Mesothelial cell of epicardium (in vitro differentiated cells): ENCODE results near the gene E2F1. TPM values are rescaled to one million over a fixed set of nuclear protein-coding genes. Genes with fewer than 3 reads are reported as not detected.
A peak's percentile ranks its signal among the peaks of the same experiment; 100 is the strongest.

Source experiments
- DNase-seq, 2 experiments: peaks; one replicate each; pipeline ENCODE4 v3.0.0; 2021; ENCODE audit warnings: low spot score in 2 of 2; ENCODE audit not compliant: unreplicated experiment in 2 of 2
- H3K27ac Mint-ChIP-seq: 2 replicates; pipeline ENCODE4 v1.8.0; 2021; ENCODE audit warnings: mixed read lengths
- H3K27me3 Mint-ChIP-seq: 2 replicates; pipeline ENCODE4 v1.8.0; 2021; ENCODE audit warnings: low read depth, mixed read lengths
- H3K36me3 Mint-ChIP-seq: 2 replicates; pipeline ENCODE4 v1.8.0; 2021; ENCODE audit warnings: mixed read lengths
- H3K4me1 Mint-ChIP-seq: 2 replicates; pipeline ENCODE4 v1.8.0; 2021; ENCODE audit warnings: mixed read lengths
- H3K4me3 Mint-ChIP-seq: 2 replicates; pipeline ENCODE4 v1.8.0; 2021; ENCODE audit warnings: mild to moderate bottlenecking, moderate library complexity, mixed read lengths
- H3K9me3 Mint-ChIP-seq: 2 replicates; pipeline ENCODE4 v1.8.0; 2021; ENCODE audit warnings: mixed read lengths
- total RNA-seq: library from RNA; stranded (reverse); gene quantifications from 3 replicates; pipeline ENCODE4 v1.2.1, GENCODE V29; 2021
- TF ChIP-seq, protein P1 (sequence below): fragments of 200-600 bp; sonication (generic); IDR thresholded peaks from one replicate; pipeline ENCODE4 v1.5.0; 2021; ENCODE audit warnings: antibody characterized with exemption; ENCODE audit not compliant: unreplicated experiment

E2F1 gene
- total RNA-seq, 1 donor from 2014 or later = 16.7 TPM

DNA sequence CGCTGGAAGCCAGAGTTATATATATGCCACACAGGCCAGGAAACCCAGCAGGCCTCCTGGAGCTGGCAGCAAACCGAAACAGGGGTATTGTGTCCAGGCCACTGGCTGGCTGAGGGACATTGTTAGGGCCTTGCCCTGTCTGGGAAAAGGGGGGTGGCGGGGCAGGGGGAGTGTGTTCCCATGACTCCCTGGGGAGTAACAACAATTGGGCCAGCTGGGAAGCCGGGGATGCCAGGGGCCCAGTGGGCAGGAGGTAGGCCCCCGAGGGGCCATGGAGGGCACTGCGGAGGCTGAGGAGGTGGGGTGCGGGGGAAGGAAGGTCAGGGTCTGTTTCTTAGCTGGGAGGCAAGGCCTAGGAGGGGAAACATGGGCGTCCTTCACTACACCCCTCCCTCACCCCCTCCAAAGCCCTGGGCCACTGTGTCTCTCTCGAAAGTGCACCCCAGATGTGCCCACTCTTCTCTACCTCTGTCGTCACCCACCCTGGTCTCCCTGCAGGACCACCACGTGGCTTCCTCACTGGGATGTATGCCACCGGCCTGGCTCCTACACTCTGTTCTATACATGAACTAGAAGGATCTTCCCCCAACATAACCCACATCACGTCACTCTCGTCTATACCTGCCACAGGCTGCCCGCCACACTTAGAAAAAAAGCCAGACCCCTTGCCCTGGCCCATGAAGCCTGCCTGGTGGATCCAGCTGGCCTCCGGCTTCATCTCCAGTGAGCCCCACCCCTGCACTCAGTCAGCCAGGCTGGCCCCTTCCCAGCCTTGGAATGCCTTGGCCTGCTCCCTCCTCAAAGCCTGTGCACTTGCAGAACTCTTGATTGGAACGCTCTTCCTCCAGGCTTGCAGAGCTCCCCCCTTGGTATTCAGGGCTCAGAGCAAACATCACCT is 7.8 kb upstream of the E2F1 start:
- no peaks in the 10 kb centered on the region for H3K36me3 Mint-ChIP-seq
- H3K27ac Mint-ChIP-seq = peak overlapping the region; percentile 40
- no peak overlapping the region for H3K4me3 Mint-ChIP-seq
- no peaks in the 10 kb centered on the region for H3K27me3 Mint-ChIP-seq
- no peak for DNase-seq
- peaks cover 15% of the 10 kb centered on the region for H3K4me1 Mint-ChIP-seq
- H3K9me3 Mint-ChIP-seq = no peaks in the 10 kb centered on the region
- TF ChIP-seq, protein P1, sequence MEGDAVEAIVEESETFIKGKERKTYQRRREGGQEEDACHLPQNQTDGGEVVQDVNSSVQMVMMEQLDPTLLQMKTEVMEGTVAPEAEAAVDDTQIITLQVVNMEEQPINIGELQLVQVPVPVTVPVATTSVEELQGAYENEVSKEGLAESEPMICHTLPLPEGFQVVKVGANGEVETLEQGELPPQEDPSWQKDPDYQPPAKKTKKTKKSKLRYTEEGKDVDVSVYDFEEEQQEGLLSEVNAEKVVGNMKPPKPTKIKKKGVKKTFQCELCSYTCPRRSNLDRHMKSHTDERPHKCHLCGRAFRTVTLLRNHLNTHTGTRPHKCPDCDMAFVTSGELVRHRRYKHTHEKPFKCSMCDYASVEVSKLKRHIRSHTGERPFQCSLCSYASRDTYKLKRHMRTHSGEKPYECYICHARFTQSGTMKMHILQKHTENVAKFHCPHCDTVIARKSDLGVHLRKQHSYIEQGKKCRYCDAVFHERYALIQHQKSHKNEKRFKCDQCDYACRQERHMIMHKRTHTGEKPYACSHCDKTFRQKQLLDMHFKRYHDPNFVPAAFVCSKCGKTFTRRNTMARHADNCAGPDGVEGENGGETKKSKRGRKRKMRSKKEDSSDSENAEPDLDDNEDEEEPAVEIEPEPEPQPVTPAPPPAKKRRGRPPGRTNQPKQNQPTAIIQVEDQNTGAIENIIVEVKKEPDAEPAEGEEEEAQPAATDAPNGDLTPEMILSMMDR = no peak

DNA sequence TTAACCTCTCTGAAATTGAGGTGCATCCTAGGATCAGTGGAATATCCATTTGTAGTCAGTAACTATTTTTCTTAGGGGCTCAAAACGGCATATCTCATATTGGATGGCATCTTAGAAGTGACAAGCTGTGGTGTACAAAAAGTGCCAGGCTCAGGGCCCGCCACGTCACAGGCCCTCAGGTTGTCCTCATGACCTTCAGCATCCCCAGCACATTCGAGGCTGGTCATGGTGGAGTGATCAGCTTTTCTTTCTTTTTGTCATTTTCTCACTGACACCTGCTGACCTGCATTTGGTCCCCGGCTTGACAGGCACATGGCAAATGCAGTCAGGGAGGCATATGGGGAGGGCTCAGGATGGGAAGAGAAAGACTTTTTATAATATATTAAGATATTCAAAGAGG is 7.1 kb upstream of the E2F1 start:
- no peaks in the 10 kb centered on the region for H3K27me3 Mint-ChIP-seq
- peaks cover 22% of the 10 kb centered on the region for H3K4me1 Mint-ChIP-seq
- H3K27ac Mint-ChIP-seq = no peak overlapping the region
- DNase-seq = no peak
- no peak overlapping the region for H3K4me3 Mint-ChIP-seq
- no peaks in the 10 kb centered on the region for H3K36me3 Mint-ChIP-seq
- TF ChIP-seq, protein P1 = no peak
- H3K9me3 Mint-ChIP-seq = no peaks in the 10 kb centered on the region

DNA sequence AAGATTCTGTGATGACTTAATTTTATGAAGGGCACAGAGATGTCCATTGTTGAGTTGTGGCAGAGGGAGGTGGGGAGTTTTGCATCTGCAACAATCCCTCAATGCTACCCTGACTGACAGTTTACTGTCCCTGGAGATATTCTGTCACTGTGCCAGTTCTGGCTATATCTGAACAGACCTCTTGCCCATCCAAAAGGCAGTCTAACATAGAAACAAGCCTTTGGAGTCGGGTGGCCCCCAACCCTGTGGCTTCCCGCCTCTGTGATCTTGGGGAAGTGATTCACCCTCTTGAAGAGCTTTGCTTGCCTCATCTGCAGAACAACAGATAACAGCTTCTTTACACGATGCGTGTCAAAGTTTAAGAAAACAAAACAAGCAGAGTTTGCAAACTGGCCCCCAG is 3.8 kb upstream of the E2F1 start:
- Mint-ChIP-seq H3K27ac (peak overlapping the region; percentile 47), H3K4me3 (no peak overlapping the region), H3K4me1 (peaks cover 31% of the 10 kb centered on the region), H3K9me3 (no peaks in the 10 kb centered on the region), H3K27me3 (no peaks in the 10 kb centered on the region), H3K36me3 (no peaks in the 10 kb centered on the region)
- no peak for DNase-seq
- TF ChIP-seq, protein P1 = no peak

DNA sequence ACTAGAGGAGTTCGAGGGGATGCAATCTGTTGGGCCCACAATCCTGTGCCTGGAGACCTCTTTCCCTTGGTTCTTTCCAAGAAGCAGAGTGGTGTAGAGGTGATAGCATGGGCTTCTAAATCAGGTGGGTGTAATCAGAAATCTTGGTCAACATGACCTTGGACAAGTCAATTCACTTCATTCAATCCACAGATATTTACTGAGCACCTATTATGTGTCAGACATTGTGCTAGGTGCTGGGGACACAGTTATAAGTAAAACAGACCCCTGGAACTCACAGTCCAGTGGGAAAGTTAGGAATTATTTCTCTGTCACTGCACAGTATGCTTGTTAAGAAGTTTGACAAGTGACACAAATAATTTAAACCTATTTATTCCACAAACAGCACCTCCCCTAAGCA is 3.3 kb upstream of the E2F1 start:
- no peak overlapping the region for H3K4me3 Mint-ChIP-seq
- no peak for DNase-seq
- TF ChIP-seq, protein P1 = no peak
- no peaks in the 10 kb centered on the region for H3K9me3 Mint-ChIP-seq
- H3K4me1 Mint-ChIP-seq = peaks cover 34% of the 10 kb centered on the region
- H3K36me3 Mint-ChIP-seq = no peaks in the 10 kb centered on the region
- H3K27ac Mint-ChIP-seq = peak overlapping the region; percentile 95
- H3K27me3 Mint-ChIP-seq = no peaks in the 10 kb centered on the region

DNA sequence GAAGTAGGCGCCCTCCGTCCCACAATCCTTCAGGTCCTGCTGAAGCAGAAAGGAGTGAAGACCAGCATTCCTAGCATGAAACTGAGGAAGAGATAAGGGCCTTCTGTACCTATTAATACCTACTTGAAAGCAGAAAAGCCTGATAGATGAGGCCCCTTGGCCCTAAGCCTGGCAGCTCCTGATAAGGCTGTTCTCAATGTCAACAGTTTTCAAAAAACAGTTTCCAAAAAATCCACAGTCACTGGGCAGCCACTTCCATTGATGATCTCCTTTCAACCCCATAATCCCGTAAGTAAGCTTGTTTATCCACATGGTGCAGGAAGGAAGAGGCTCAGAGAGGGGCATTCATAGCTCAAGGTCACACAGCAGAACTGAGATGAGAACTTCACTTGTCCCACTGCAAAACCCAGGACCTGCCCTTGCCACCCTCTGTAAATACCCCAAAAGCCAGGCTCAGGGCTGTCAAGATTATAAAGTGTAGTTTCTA is 2.8 kb upstream of the E2F1 start:
- Mint-ChIP-seq H3K27ac (peak overlapping the region; percentile 95), H3K27me3 (no peaks in the 10 kb centered on the region), H3K9me3 (no peaks in the 10 kb centered on the region), H3K4me1 (peaks cover 30% of the 10 kb centered on the region), H3K4me3 (no peak overlapping the region), H3K36me3 (no peaks in the 10 kb centered on the region)
- no peak for DNase-seq
- TF ChIP-seq, protein P1 = no peak
